Measurements from ENCODE around the gene RFX2. TPM values are rescaled to one million over a fixed set of nuclear protein-coding genes. Genes with fewer than 3 reads are reported as not detected.

Gene RFX2
- total and polyA plus RNA-seq, 10 of the 15 experiments (the other 5 are each of a cell fraction or from before 2014, with no cell fraction given) = 3.2 to 9.8 (median 4.7) TPM

DNA sequence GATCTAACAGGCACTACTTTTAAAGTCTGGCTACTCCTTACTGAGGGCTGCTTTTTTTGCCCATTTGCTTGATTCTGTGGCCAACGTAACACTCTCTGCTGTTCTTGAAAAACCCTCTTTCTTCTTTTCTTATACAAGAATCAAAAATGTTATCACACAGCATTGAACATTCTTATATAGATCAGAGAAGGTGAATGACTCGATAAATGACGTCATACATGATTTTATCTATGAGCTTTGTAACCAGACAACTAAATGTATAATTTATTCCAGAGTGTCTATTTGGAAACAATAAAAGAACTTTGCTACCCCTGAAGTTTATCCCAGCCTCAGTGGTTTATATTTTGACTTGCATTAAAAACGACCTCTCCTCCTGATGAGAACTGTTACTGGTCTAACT, 12.4 kb downstream of the RFX2 start:
- H4K20me1 ChIP-seq (ENCODE audit: control insufficient read depth, insufficient read depth) = no peaks in the 10 kb centered on the region
- POLR2A ChIA-PET = no interaction called here
- H3K36me3 ChIP-seq (ENCODE audit: control insufficient read depth in 2 of 2, insufficient read depth in 2 of 2, low read length in 1 of 2) = no peaks in the 10 kb centered on the region
- no peak overlapping the region for H2AFZ ChIP-seq (ENCODE audit: control insufficient read depth, low read depth, low read length)
- H3K27ac ChIP-seq (ENCODE audit: control insufficient read depth, insufficient read depth) = no peak overlapping the region
- in situ Hi-C loops (cut with MboI) = no loop called here
- RAD21 ChIA-PET (ENCODE audit: unreplicated experiment) = interaction anchor here (1.1 kb wide), 1 partner anchor 15 kb away, joined by 3 read pairs; no protein-coding TSS in a partner anchor
- CTCF ChIA-PET = interaction anchor here (2.2 kb wide), 1 partner anchor 49 kb away, joined by 6 read pairs; no protein-coding TSS in a partner anchor
- DNase-seq (ENCODE audit: low read depth, low spot score) (no peak), FAIRE-seq (no peak), ATAC-seq (no peak)
- 79% methylated on average over 4 of the region's 4 CpGs for WGBS (ENCODE audit: insufficient coverage, insufficient replicate concordance, low lambda C conversion rate, missing lambda C conversion rate)
- H3K9me3 ChIP-seq (replicated peaks; ENCODE audit: control insufficient read depth, insufficient read depth, low read length) = peaks cover 5% of the 10 kb centered on the region; the same call in 2 of the 3 replicates
- H3K79me2 ChIP-seq (ENCODE audit: control insufficient read depth, insufficient read depth, low read length) = no peaks in the 10 kb centered on the region
- H3K9ac ChIP-seq (ENCODE audit: control insufficient read depth, insufficient read depth, low read length) = no peak overlapping the region
- TF ChIP-seq ZNF592 (IDR thresholded peaks at IDR 0.05) = no peak
- no peak for TF ChIP-seq LARP7 (IDR thresholded peaks at IDR 0.05)
- BruUV-seq (replicated peaks) = no TSS peak
- intact Hi-C loops (cut with micrococcal nuclease; ENCODE audit: unreplicated experiment) = no loop called here
- H3K4me1 ChIP-seq (ENCODE audit: control insufficient read depth, insufficient read depth, low read length) = no peaks in the 10 kb centered on the region
- SMC1A ChIA-PET (ENCODE audit: uncharacterized antibody, unreplicated experiment) = interaction anchor here (1.8 kb wide), 2 partner anchors 19 to 30 kb away, joined by 4 to 6 read pairs; no protein-coding TSS in a partner anchor
- no peaks in the 10 kb centered on the region for H3K27me3 ChIP-seq (replicated peaks in 1 of 2; ENCODE audit: control insufficient read depth in 2 of 2, insufficient read depth in 2 of 2, low read length in 1 of 2)
- H3K4me3 ChIP-seq = no peak overlapping the region
- H3K4me2 ChIP-seq (ENCODE audit: control insufficient read depth, insufficient read depth) = no peak overlapping the region

GRCh38 chr19:6095760-6096159, 14.5 kb downstream of the RFX2 start:
- CTCF ChIA-PET = interaction anchor here (2.2 kb wide), 1 partner anchor 30 kb away, joined by 7 read pairs; no protein-coding TSS in a partner anchor
- H3K4me1 ChIP-seq (ENCODE audit: control insufficient read depth, insufficient read depth, low read length) = no peaks in the 10 kb centered on the region
- DNase-seq (ENCODE audit: low read depth, low spot score) = no peak
- intact Hi-C loops (cut with micrococcal nuclease; ENCODE audit: unreplicated experiment) = no loop called here
- H3K9ac ChIP-seq (ENCODE audit: control insufficient read depth, insufficient read depth, low read length) = no peak overlapping the region
- H3K4me3 ChIP-seq = no peak overlapping the region
- no peaks in the 10 kb centered on the region for H3K27me3 ChIP-seq (replicated peaks in 1 of 2; ENCODE audit: control insufficient read depth in 2 of 2, insufficient read depth in 2 of 2, low read length in 1 of 2)
- H3K9me3 ChIP-seq (replicated peaks; ENCODE audit: control insufficient read depth, insufficient read depth, low read length) = peaks cover 5% of the 10 kb centered on the region; the same call in 2 of the 3 replicates
- H4K20me1 ChIP-seq (ENCODE audit: control insufficient read depth, insufficient read depth) = no peaks in the 10 kb centered on the region
- no peaks in the 10 kb centered on the region for H3K36me3 ChIP-seq (ENCODE audit: control insufficient read depth in 2 of 2, insufficient read depth in 2 of 2, low read length in 1 of 2)
- TF ChIP-seq RUNX3 (IDR thresholded peaks at IDR 0.05; ENCODE audit: low read length) = no peak
- TF ChIP-seq TAF1 (IDR thresholded peaks at IDR 0.05; ENCODE audit: borderline replicate concordance, low read depth, low read length) = no peak
- no peak for TF ChIP-seq PAX8 (IDR thresholded peaks at IDR 0.05)
- no peak for TF ChIP-seq TARDBP (IDR thresholded peaks at IDR 0.05; ENCODE audit: borderline replicate concordance)
- no peak for TF ChIP-seq E4F1 (IDR thresholded peaks at IDR 0.05; ENCODE audit: borderline replicate concordance, partially characterized antibody)
- TF ChIP-seq WRNIP1 (IDR thresholded peaks at IDR 0.05; ENCODE audit: borderline replicate concordance, low read depth, low read length) = no peak
- H2AFZ ChIP-seq (ENCODE audit: control insufficient read depth, low read depth, low read length) = no peak overlapping the region
- RAD21 ChIA-PET (ENCODE audit: unreplicated experiment) = interaction anchor here (0.6 kb wide), 1 partner anchor 68 kb away, joined by 3 read pairs; no protein-coding TSS in a partner anchor
- H3K79me2 ChIP-seq (ENCODE audit: control insufficient read depth, insufficient read depth, low read length) = no peaks in the 10 kb centered on the region
- 59% methylated on average over 4 of the region's 4 CpGs for WGBS (ENCODE audit: insufficient coverage, insufficient replicate concordance, low lambda C conversion rate, missing lambda C conversion rate)
- no peak for ATAC-seq
- BruUV-seq (replicated peaks) = no TSS peak
- in situ Hi-C loops (cut with MboI) = no loop called here
- SMC1A ChIA-PET (ENCODE audit: uncharacterized antibody, unreplicated experiment) = interaction anchor here (1.3 kb wide), 1 partner anchor 11 kb away, joined by 5 read pairs; no protein-coding TSS in a partner anchor
- no peak for FAIRE-seq
- POLR2A ChIA-PET = no interaction called here
- H3K27ac ChIP-seq (ENCODE audit: control insufficient read depth, insufficient read depth) = no peak overlapping the region
- no peak overlapping the region for H3K4me2 ChIP-seq (ENCODE audit: control insufficient read depth, insufficient read depth)
